B cell (primary cell): Measurements from ENCODE around the gene XPO5. TPM values are rescaled to one million over a fixed set of nuclear protein-coding genes. Genes with fewer than 3 reads are reported as not detected.

Experiments
- ATAC-seq: fragments of 200-7000 bp; cut with Tn5 transposase; one replicate; pipeline ENCODE4 v1.10.0; 2021; ENCODE audit warnings: low read depth, mild to moderate bottlenecking, moderate number of reproducible peaks, moderate library complexity
- CTCF ChIA-PET: fragments of 350-600 bp; sonication (Branson Sonifier 250); formaldehyde crosslinking; loops from one replicate; lab custom pipeline; 2021; ENCODE audit warnings: antibody characterized with exemption, inconsistent platforms; lab: Charles Lee
- POLR2A ChIA-PET: fragments of 350-600 bp; sonication (Branson Sonifier 250); formaldehyde crosslinking; loops from one replicate; lab custom pipeline; 2021; ENCODE audit warnings: antibody characterized with exemption; lab: Charles Lee
- DNase-seq: peaks from one replicate; pipeline ENCODE4 v3.0.0; 2013
- H2AFZ ChIP-seq: 2 replicates; pipeline ENCODE4 v1.6.1; 2012; ENCODE audit warnings: mild to moderate bottlenecking, low read depth, low read length; ENCODE audit not compliant: insufficient read depth, poor library complexity, severe bottlenecking
- H3K27ac ChIP-seq, 2 donors: 1 replicate in 1 of 2; 2 replicates in 1 of 2; pipeline ENCODE4 v1.5.1; 2012 to 2013; ENCODE audit warnings: low read length in 2 of 2, mild to moderate bottlenecking in 2 of 2, moderate library complexity in 1 of 2
- H3K27me3 ChIP-seq, 4 experiments: fragments of 200-600 bp in 1 of 4; sonication (generic) in 1 of 4; replicated peaks in 1 of 4; 1 replicate in 2 of 4; 2 replicates in 2 of 4; pipeline versions ENCODE4 v1.6.1 to v1.7.0; 2013 to 2016; ENCODE audit warnings: low read length in 3 of 4, mild to moderate bottlenecking in 2 of 4, mixed read lengths in 1 of 4, moderate library complexity in 1 of 4; ENCODE audit not compliant: insufficient read depth in 4 of 4, control insufficient read depth in 3 of 4; ENCODE audit errors: control extremely low read depth in 1 of 4
- H3K36me3 ChIP-seq, 2 experiments: replicated peaks in 1 of 2; 1 replicate in 1 of 2; 2 replicates in 1 of 2; pipeline versions ENCODE4 v1.6.1 to v1.7.1; 2013; ENCODE audit warnings: low read length in 1 of 2; ENCODE audit not compliant: insufficient read depth in 2 of 2, control insufficient read depth in 1 of 2; ENCODE audit errors: control extremely low read depth in 1 of 2, extremely low read depth in 1 of 2
- H3K4me1 ChIP-seq, 2 donors: fragments of 200-600 bp in 1 of 2; sonication (generic) in 1 of 2; 1 replicate in 1 of 2; 2 replicates in 1 of 2; pipeline versions ENCODE4 v1.5.1 to v1.6.1; 2013 to 2017; ENCODE audit warnings: low read length in 2 of 2; ENCODE audit not compliant: control insufficient read depth in 2 of 2, insufficient read depth in 2 of 2
- H3K4me2 ChIP-seq: replicated peaks from 2 replicates; pipeline ENCODE3; 2012; ENCODE audit warnings: mild to moderate bottlenecking, low read depth, low read length; ENCODE audit not compliant: poor library complexity, severe bottlenecking
- H3K4me3 ChIP-seq, 5 experiments: fragments of 200-600 bp in 1 of 5; sonication (generic) in 1 of 5; 1 replicate in 3 of 5; 2 replicates in 2 of 5; pipeline versions ENCODE4 v1.5.1 to v1.7.0; 2011 to 2016; ENCODE audit warnings: low read length in 4 of 5, mild to moderate bottlenecking in 4 of 5, low read depth in 2 of 5, control low read depth in 1 of 5, moderate library complexity in 1 of 5; ENCODE audit not compliant: insufficient read depth in 1 of 5; ENCODE audit errors: control extremely low read depth in 1 of 5, extremely low read depth in 1 of 5
- H3K79me2 ChIP-seq: fragments of 200-600 bp; sonication (generic); one replicate; pipeline ENCODE4 v1.6.0; 2016; ENCODE audit warnings: low read length; ENCODE audit not compliant: control insufficient read depth, insufficient read depth
- H3K9ac ChIP-seq: fragments of 200-600 bp; sonication (generic); 2 replicates; pipeline ENCODE4 v1.6.1; 2017; ENCODE audit warnings: mild to moderate bottlenecking, low read length, moderate library complexity
- H3K9me3 ChIP-seq, 3 donors: one replicate each; pipeline versions ENCODE4 v1.6.1 to v1.7.1; 2013; ENCODE audit warnings: low read length in 2 of 3; ENCODE audit not compliant: control insufficient read depth in 2 of 3, insufficient read depth in 1 of 3; ENCODE audit errors: control extremely low read depth in 1 of 3
- H4K20me1 ChIP-seq: 2 replicates; pipeline ENCODE4 v1.6.0; 2012; ENCODE audit warnings: mild to moderate bottlenecking, low read length; ENCODE audit not compliant: insufficient read depth, control insufficient read depth, poor library complexity, severe bottlenecking
- H3K27ac Mint-ChIP-seq: one replicate; pipeline ENCODE4 v1.8.0; 2021; ENCODE audit warnings: mixed read lengths
- H3K27me3 Mint-ChIP-seq: one replicate; pipeline ENCODE4 v1.8.0; 2021; ENCODE audit warnings: mixed read lengths
- H3K4me1 Mint-ChIP-seq: one replicate; pipeline ENCODE4 v1.8.0; 2021; ENCODE audit warnings: mixed read lengths
- H3K4me3 Mint-ChIP-seq: one replicate; pipeline ENCODE4 v1.8.0; 2021; ENCODE audit warnings: mixed read lengths
- H3K9me3 Mint-ChIP-seq: one replicate; pipeline ENCODE4 v1.8.0; 2022; ENCODE audit warnings: mixed read lengths; ENCODE audit not compliant: insufficient read depth
- CTCF ChIP-seq: fragments of 200-600 bp; IDR thresholded peaks from one replicate; pipeline ENCODE4 v1.8.0; 2022; ENCODE audit warnings: antibody characterized with exemption, mild to moderate bottlenecking
- EZH2 ChIP-seq: IDR thresholded peaks from 2 replicates; pipeline ENCODE4 v1.6.1; 2012; ENCODE audit warnings: borderline replicate concordance, low read depth, mild to moderate bottlenecking, moderate library complexity, low read length; ENCODE audit not compliant: insufficient read depth, poor library complexity, severe bottlenecking
- WGBS: methylation state at CpG from one replicate; pipeline ENCODE4 v1.1.5; 2013; ENCODE audit warnings: missing lambda C conversion rate; ENCODE audit not compliant: insufficient coverage; 5-methylcytosine and 5-hydroxymethylcytosine counted together
- intact Hi-C: fragments of 100-400 bp; cut with micrococcal nuclease; formaldehyde crosslinking; loops from one replicate; pipeline ENCODE4 v1.10.0; 2022
- polyA plus RNA-seq: library from polyadenylated mRNA; depleted of rRNA; stranded (reverse); fragments of >200 nt; gene quantifications from 2 replicates; pipeline ENCODE4 v1.2.3, GENCODE V29; 2012
- total RNA-seq, 2 donors: library from RNA; stranded (reverse); fragments of 120-200 nt in 1 of 2; gene quantifications; 1 replicate in 1 of 2; 2 replicates in 1 of 2; pipeline versions ENCODE4 v1.2.3 to v1.2.4, GENCODE V29; 2013 to 2022

The XPO5 gene
- total and polyA plus RNA-seq, 2 donors (not counting 1 experiment from before 2014, with no cell fraction given): 14.4 to 45.7 TPM

- H3K27ac ChIP-seq: no peak overlapping the region
- H3K9me3 Mint-ChIP-seq: no peaks in the 10 kb centered on the region
- H3K4me1 ChIP-seq: peaks cover 21 to 26% of the 10 kb centered on the region in 2 donors
- peaks cover 31% of the 10 kb centered on the region for H3K4me1 Mint-ChIP-seq
- H3K4me3 ChIP-seq: peak overlapping the region in 1 of 5 experiments; percentile 60
- peak overlapping the region; percentile 98 for H3K4me3 Mint-ChIP-seq
- H3K27me3 ChIP-seq: peaks cover 0 to 20% (median 8%) of the 10 kb centered on the region in 4 experiments
- peaks cover 0 to 3% (median 0%) of the 10 kb centered on the region in 3 donors for H3K9me3 ChIP-seq
- POLR2A ChIA-PET: interaction anchor here (1.0 kb wide), 1 partner anchor 579 kb away, joined by 5 read pairs; the partner anchor contains the start of gene CNPY3
- peaks cover 10% of the 10 kb centered on the region for H3K27me3 Mint-ChIP-seq
- CTCF ChIA-PET: interaction anchor here (0.9 to 6.4 kb wide), 9 partner anchors 9 to 365 kb away, joined by 3 to 69 read pairs (median 4); partner anchors contain the start of genes DLK2, POLR1C and YIPF3
- peaks cover 0 to 31% of the 10 kb centered on the region in 2 experiments for H3K36me3 ChIP-seq
- H3K4me2 ChIP-seq: peak overlapping the region; percentile 97
- H3K79me2 ChIP-seq: peaks cover 4% of the 10 kb centered on the region
- no peak overlapping the region for H3K27ac Mint-ChIP-seq
- no peak for ATAC-seq
- TF ChIP-seq EZH2 (no peak), CTCF (no peak)
- WGBS: 83% methylated on average over 7 of the region's 8 CpGs
- peak; percentile 37 for DNase-seq
- no peak overlapping the region for H3K9ac ChIP-seq
- no peak overlapping the region for H2AFZ ChIP-seq
- intact Hi-C loops: loop anchor here (5.0 kb wide), 3 partner anchors 126 to 606 kb away; no protein-coding TSS in a partner anchor
- peaks cover 15% of the 10 kb centered on the region for H4K20me1 ChIP-seq
Measured at GRCh38 chr6:43508481-43509141, 67.2 kb downstream of the XPO5 start.
